Measurements from ENCODE around the gene PPP1R1C.
"Not testable (repeated sequence)": the region's sequence is repeated elsewhere in the genome, so short reads cannot be mapped to it uniquely, and the experiment has no call there.

The PPP1R1C gene

GRCh38 chr2:181985632-181986205 lies at the start of gene PPP1R1C:
PPP1R1C (plus strand) TSS chr2:181985853; CDS start chr2:181986111, 258 bp downstream.
- DNase-seq: no peak

- DNase-seq: no peak
Measured at GRCh38 chr2:181937473-181937872, 48.2 kb upstream of the PPP1R1C start.

DNA sequence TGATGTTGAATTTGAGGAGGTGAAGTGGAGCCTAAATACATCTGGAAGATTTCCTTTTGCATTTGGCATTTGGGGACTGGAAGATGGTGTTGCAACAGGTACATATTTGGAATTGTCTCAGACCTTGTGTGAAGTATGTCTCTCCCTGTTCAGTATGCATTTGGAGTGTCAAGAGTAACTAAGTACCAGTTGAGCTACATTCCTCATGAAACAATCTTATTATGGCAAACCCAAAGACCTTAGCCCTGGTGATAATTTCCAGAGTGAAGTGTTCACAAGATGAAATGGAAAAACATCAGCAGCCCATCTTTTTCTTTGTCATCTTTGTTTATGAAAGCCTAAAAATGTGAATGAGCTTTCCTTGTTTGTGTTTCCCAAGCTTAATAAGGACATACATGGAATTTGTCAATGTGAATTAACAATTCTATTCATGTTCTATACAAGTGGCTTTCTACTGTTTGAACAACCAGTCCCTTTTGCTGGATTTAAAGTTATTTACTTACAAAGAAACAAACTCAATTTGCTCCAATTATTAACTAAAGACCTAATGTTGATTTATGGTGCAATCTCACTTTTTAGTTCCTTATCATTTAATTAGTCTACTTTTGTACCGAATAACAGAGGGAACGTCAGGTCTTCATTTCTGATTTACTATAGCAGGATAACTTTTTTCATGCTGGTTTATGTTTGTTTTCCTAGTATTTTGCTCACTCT lies 42.1 kb upstream of the PPP1R1C start:
- no peak for DNase-seq

GRCh38 chr2:181944164-181944913 lies 41.3 kb upstream of the PPP1R1C start:
- no peak for DNase-seq

GRCh38 chr2:181944914-181945291 lies 40.8 kb upstream of the PPP1R1C start:
- DNase-seq: no peak

- DNase-seq: no peak
Measured at GRCh38 chr2:181946444-181947127, 39.1 kb upstream of the PPP1R1C start.

DNA sequence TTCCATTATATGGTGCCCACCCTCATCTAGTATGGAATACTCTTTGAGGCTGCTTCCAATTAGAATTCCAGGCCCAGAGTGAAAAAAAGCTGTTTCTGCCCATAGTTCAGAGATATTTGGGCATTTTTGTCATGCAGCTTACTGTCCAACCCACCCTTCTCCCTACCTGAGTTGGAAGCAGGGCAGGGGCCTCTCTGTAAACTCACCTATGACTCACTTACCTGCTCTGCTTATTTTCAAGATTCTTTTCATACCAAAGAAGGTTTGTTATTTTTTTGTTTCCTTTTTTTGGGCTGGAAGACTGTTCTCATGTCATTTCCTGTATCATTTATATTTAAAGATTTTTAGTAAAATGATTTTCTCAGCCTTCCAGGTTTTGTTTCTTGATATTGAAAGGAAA lies 38.4 kb upstream of the PPP1R1C start:
- no peak for DNase-seq

- DNase-seq: no peak
Measured at GRCh38 chr2:181948227-181948626, 37.4 kb upstream of the PPP1R1C start.

DNA sequence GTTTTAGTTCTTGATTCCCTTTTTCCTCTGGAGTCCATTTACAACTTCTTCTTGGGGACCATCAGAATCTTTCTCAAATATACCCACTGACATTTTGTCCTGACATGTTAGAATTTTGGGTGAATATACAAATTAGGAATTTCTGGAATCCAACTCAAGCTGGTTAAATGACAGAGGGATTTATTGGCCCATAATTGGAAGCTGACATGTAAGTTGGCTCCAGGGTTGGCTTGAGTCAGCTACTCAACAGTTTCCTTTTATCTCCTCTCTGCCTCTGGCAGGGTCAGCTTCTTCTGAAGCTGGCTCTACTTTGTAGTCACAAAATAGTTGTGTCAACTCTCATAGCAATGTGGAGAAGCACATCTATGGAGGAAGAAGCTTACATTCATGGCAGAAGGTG lies 36.6 kb upstream of the PPP1R1C start:
- DNase-seq: no peak

DNA sequence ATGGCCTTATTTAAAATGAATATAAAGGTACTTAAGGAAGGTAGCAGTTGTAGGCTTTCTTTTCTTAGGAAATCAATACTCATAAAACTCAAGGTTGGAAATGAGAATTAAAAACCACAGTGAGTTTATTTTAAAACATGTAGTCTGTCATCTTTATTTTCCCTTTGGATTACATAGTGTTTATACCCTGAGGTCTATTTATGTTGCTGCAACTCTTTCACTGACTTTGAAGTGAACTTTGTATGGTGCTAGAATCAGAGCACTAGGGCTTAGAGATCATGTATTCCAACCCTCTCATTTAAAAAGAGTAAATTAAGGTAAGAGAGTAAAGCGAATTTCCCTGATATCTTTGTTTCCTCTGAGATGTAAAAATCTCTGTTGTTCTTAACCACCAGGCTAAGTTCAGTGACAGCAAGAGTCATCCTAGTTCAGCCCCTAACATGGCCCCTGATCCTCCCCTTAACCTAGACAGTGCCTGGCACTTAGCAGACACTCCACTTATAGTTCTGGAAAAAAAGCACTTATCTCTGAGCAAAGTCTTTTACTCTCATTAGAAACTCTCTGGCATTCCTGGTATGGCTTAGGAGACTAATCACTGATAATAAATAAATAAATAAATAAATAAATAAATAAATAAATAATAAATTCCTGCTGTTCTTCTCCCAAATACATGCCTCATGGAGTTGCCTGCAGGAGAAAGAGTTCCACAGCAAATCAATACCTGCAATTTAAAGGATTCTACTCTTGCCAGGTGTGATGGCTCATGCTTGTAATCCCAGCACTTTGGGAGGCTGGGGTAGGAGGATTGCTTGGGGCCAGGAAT lies 33.0 kb upstream of the PPP1R1C start:
- DNase-seq: no peak

GRCh38 chr2:181953881-181954537 lies 31.6 kb upstream of the PPP1R1C start:
- DNase-seq: peak; percentile 46 to 56

DNA sequence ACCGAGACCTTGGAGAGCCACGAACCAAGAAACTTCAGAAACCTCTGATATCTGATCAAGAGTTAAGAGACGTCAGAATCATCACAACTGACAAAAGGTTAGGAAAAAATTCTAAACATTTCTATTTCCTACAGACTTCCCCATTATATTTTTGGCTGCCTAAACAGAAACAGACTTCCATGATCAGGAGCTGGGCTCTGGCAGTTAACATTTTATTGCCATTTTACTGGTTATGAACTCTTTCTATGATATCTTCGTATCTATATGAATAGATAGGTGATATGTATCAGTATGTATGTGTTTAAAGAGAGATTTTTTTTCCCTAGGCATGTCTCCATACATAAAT lies 31.1 kb upstream of the PPP1R1C start:
- no peak for DNase-seq

DNA sequence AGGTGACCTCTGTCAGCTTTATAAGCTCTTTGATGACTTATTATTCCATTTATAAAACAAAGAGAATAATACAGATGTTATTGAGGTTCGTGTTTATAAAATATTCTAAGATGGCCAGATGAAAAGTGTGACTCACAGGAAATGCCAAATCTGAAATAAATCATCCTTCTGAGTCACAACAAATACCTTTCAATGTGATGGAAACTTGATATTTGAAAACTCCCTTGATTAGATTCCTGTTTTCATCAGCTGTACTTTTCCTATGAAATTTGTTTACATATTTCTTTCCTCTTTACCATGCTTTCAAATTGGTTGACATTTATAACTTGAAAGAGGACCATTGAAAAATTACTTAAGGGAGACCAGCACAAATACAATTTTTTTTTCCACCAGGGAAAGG lies 30.6 kb upstream of the PPP1R1C start:
- no peak for DNase-seq

- DNase-seq: not testable (repeated sequence)
Measured at GRCh38 chr2:181955866-181956265, 29.8 kb upstream of the PPP1R1C start.

DNA sequence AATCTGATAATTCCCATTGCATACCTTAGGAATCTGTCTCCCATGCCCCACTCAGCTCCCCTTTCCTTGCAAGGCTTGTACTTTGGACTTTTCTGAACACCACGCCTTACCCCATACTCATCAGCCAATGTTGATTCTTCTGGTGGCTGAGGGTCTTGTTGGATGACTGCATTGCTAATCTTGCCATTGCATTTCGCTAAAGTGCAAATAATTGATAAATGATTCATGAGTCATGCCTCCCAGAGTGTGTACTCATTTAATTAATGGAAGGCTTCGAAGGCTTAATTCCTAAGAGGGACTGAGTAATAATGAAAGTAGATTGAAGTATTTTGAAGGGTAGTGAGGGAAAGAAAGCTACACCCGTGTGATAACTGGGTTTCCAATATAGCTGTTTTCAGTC lies 28.0 kb upstream of the PPP1R1C start:
- DNase-seq: no peak

DNA sequence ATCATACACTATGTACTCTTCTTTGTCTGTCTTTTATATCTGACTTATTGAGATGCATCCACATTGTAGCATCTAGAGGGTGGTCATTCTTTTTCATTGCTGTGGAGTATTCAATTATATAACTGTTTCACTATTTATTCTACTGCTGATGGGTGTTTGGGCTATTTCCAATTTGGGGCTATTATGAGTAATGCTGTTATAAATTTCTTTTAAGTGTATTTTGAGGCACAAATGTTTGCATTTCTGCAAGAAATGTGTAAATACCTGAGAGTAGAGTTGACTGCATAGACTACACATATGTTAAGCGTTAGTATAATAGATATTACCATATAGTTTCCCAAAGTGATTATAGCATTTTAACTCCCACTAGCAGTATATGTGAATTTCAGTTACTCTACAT lies 26.9 kb upstream of the PPP1R1C start:
- DNase-seq: no peak

- DNase-seq: no peak
Measured at GRCh38 chr2:181959508-181959907, 26.1 kb upstream of the PPP1R1C start.

DNA sequence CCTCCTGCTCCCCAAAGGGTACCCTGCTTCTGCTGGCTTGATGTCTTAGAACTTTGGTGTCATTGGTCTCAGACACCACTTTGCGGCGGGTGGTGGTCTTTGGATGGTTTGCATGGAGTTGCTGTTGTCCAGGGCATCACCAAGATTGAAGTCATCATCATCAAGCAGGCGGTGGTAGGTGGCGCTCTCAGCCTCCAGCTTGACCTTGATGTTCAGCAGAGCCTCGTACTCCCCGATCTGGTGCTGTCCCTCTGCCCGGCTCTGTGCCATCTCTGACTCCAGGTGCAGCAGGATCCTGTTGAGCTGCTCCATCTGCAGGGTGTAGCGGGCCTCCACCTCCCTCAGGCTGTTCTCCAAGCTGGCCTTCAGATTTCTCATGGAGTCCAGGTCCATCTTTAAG lies 24.5 kb upstream of the PPP1R1C start:
- not testable (repeated sequence) for DNase-seq

GRCh38 chr2:181962142-181962541 lies 23.5 kb upstream of the PPP1R1C start:
- DNase-seq: no peak

GRCh38 chr2:181970160-181970794 lies 15.4 kb upstream of the PPP1R1C start:
- DNase-seq: no peak

DNA sequence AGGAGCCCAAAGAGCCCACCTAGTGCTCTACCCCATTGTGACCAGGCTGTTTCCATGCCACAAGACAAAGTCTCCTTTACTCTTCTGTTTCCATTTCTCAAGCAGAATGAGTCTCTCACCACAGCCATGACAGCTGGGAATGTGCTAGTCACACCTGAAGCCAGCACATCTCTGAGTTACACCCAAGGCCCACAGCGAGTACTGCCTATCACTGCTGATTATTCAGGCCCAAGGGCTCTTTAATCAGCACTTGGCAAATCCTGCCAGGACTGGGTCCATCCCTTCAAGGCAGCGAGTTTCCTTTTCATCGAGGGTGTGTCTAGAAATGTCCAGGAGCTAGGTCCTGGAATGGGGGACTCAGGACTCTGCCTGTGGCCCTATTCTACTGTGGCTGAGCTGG lies 14.6 kb upstream of the PPP1R1C start:
- no peak for DNase-seq
